ENCODE results near the gene HOXD4.
A peak's percentile ranks its signal among the peaks of the same experiment; 100 is the strongest.

The HOXD4 gene

GRCh38 chr2:176128172-176128981 lies 23.0 kb upstream of the HOXD4 start:
- DNase-seq: no peak

GRCh38 chr2:176128982-176129796 lies 22.2 kb upstream of the HOXD4 start, which contains the start of gene HOXD8:
Gene HOXD8 (plus strand): TSS chr2:176129705. CDS start chr2:176130367, 662 bp downstream.
- peak; percentile 42 for DNase-seq

- no peak for DNase-seq
These were observed 21.6 kb upstream of the HOXD4 start for GRCh38 chr2:176129813-176130146.

- peak; percentile 43 for DNase-seq
These were observed 21.0 kb upstream of the HOXD4 start for GRCh38 chr2:176130147-176130956.

GRCh38 chr2:176130957-176131847 lies 20.1 kb upstream of the HOXD4 start:
- DNase-seq: no peak

GRCh38 chr2:176131848-176132158 lies 19.5 kb upstream of the HOXD4 start:
- DNase-seq: no peak

GRCh38 chr2:176132205-176133171 lies 18.9 kb upstream of the HOXD4 start:
- no peak for DNase-seq

GRCh38 chr2:176133389-176133788 lies 18.0 kb upstream of the HOXD4 start:
- DNase-seq: no peak

GRCh38 chr2:176134035-176134434 lies 17.3 kb upstream of the HOXD4 start:
- no peak for DNase-seq

GRCh38 chr2:176135035-176135440 lies 16.3 kb upstream of the HOXD4 start:
- DNase-seq: no peak

GRCh38 chr2:176136374-176137251 lies 14.7 kb upstream of the HOXD4 start:
- peak; percentile 36 for DNase-seq

- DNase-seq: no peak
These were observed 14.1 kb upstream of the HOXD4 start for GRCh38 chr2:176137252-176137580.

- DNase-seq: no peak
These were observed 13.4 kb upstream of the HOXD4 start for GRCh38 chr2:176137906-176138305.

GRCh38 chr2:176138526-176138922 lies 12.8 kb upstream of the HOXD4 start:
- DNase-seq: no peak

- DNase-seq: no peak
These were observed 12.3 kb upstream of the HOXD4 start for GRCh38 chr2:176138923-176139660.

- DNase-seq: no peak
These were observed 11.5 kb upstream of the HOXD4 start for GRCh38 chr2:176139661-176140512.

GRCh38 chr2:176140513-176141317 lies 10.6 kb upstream of the HOXD4 start:
- DNase-seq: peak; percentile 82

GRCh38 chr2:176142281-176142680 lies 9.1 kb upstream of the HOXD4 start:
- DNase-seq: no peak
